C4-2B (cell line): ENCODE results near the gene CTH.

Experiments used
- ZFX ChIP-seq: fragments of 450-650 bp; IDR thresholded peaks from 2 replicates; pipeline ENCODE4 v1.6.1; 2017
- TF ChIP-seq, protein P1 (sequence below): fragments of 450-650 bp; conservative IDR thresholded peaks from 2 replicates; pipeline ENCODE4 v1.5.1; 2017; ENCODE audit warnings: mild to moderate bottlenecking

GRCh38 chr1:70400335-70400734 is 10.7 kb upstream of the CTH start:
- TF ChIP-seq, protein P1, sequence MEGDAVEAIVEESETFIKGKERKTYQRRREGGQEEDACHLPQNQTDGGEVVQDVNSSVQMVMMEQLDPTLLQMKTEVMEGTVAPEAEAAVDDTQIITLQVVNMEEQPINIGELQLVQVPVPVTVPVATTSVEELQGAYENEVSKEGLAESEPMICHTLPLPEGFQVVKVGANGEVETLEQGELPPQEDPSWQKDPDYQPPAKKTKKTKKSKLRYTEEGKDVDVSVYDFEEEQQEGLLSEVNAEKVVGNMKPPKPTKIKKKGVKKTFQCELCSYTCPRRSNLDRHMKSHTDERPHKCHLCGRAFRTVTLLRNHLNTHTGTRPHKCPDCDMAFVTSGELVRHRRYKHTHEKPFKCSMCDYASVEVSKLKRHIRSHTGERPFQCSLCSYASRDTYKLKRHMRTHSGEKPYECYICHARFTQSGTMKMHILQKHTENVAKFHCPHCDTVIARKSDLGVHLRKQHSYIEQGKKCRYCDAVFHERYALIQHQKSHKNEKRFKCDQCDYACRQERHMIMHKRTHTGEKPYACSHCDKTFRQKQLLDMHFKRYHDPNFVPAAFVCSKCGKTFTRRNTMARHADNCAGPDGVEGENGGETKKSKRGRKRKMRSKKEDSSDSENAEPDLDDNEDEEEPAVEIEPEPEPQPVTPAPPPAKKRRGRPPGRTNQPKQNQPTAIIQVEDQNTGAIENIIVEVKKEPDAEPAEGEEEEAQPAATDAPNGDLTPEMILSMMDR, result no peak
- no peak for TF ChIP-seq ZFX
